IMR-90 (cell line): ENCODE measurements around the gene KCTD2. TPM values are rescaled to one million over a fixed set of nuclear protein-coding genes. Genes with fewer than 3 reads are reported as not detected.

Experiments used
- ATAC-seq: fragments of 200-7000 bp; cut with Tn5 transposase; 2 replicates; pipeline ENCODE4 v1.9.1; 2020; ENCODE audit warnings: low read depth, mild to moderate bottlenecking, moderate library complexity
- BruUV-seq: library from RNA; stranded (reverse); fragments of 400-500 nt; replicated peaks from 2 replicates; lab custom pipeline; 2021; lab: Mats Ljungman, UMichigan
- CTCF ChIA-PET: fragments of 300-600 bp; formaldehyde crosslinking; extraction: SDS; loops from one replicate; lab custom pipeline; 2021; ENCODE audit warnings: antibody characterized with exemption; lab: Yijun Ruan, JAX
- POLR2A ChIA-PET: fragments of 300-600 bp; sonication (Branson Sonifier 250); formaldehyde crosslinking; loops from one replicate; lab custom pipeline; 2022; ENCODE audit warnings: antibody characterized with exemption; ENCODE audit not compliant: unreplicated experiment; lab: Charles Lee
- DNase-seq: peaks from one replicate; pipeline ENCODE4 v3.0.0; 2013
- H2AFZ ChIP-seq: replicated peaks from 2 replicates; pipeline ENCODE3; 2013; ENCODE audit warnings: low read length, mild to moderate bottlenecking; ENCODE audit not compliant: poor library complexity
- H2AK5ac ChIP-seq: 2 replicates; pipeline ENCODE4 v1.6.1; 2013; ENCODE audit warnings: low read depth, low read length, inconsistent platforms
- H2AK9ac ChIP-seq: replicated peaks from 2 replicates; pipeline ENCODE3; 2013; ENCODE audit warnings: mild to moderate bottlenecking, low read depth, low read length, moderate library complexity; ENCODE audit not compliant: poor library complexity
- H2BK120ac ChIP-seq: 2 replicates; pipeline ENCODE4 v1.6.1; 2013; ENCODE audit warnings: low read depth, low read length, inconsistent platforms
- H2BK15ac ChIP-seq: 3 replicates; pipeline ENCODE4 v1.6.1; 2013; ENCODE audit warnings: low read depth, low read length, inconsistent platforms
- H2BK20ac ChIP-seq: 2 replicates; pipeline ENCODE4 v1.6.1; 2013; ENCODE audit warnings: low read depth, mild to moderate bottlenecking, inconsistent platforms, low read length, moderate library complexity
- H2BK5ac ChIP-seq: 2 replicates; pipeline ENCODE4 v1.6.1; 2013; ENCODE audit warnings: mild to moderate bottlenecking, low read depth, low read length, inconsistent platforms; ENCODE audit not compliant: poor library complexity, severe bottlenecking
- H3K14ac ChIP-seq: replicated peaks from 2 replicates; pipeline ENCODE4 v1.6.1; 2013; ENCODE audit warnings: low read depth, low read length, inconsistent platforms
- H3K18ac ChIP-seq: 2 replicates; pipeline ENCODE4 v1.6.1; 2013; ENCODE audit warnings: low read depth, low read length, control low read depth
- H3K23ac ChIP-seq: 2 replicates; pipeline ENCODE4 v1.6.1; 2013; ENCODE audit warnings: low read depth, low read length, inconsistent platforms
- H3K27ac ChIP-seq: 2 replicates; pipeline ENCODE4 v1.5.1; 2013; ENCODE audit warnings: mild to moderate bottlenecking, control low read depth, low read length; ENCODE audit not compliant: insufficient read depth
- H3K27me3 ChIP-seq: 2 replicates; pipeline ENCODE4 v1.6.1; 2013; ENCODE audit warnings: low read length; ENCODE audit not compliant: control insufficient read depth, insufficient read depth
- H3K36me3 ChIP-seq: 2 replicates; pipeline ENCODE4 v1.6.1; 2013; ENCODE audit warnings: low read length, mixed read lengths; ENCODE audit not compliant: control insufficient read depth, insufficient read depth
- H3K4ac ChIP-seq: 2 replicates; pipeline ENCODE4 v1.6.1; 2013; ENCODE audit warnings: low read depth, low read length, inconsistent platforms
- H3K4me1 ChIP-seq: 2 replicates; pipeline ENCODE4 v1.6.1; 2013; ENCODE audit warnings: low read length, mixed read lengths; ENCODE audit not compliant: control insufficient read depth, insufficient read depth
- H3K4me2 ChIP-seq: 2 replicates; pipeline ENCODE4 v1.6.1; 2013; ENCODE audit warnings: low read depth, mild to moderate bottlenecking, control low read depth, low read length, moderate library complexity
- H3K4me3 ChIP-seq: 2 replicates; pipeline ENCODE4 v1.5.1; 2013; ENCODE audit warnings: low read depth, mild to moderate bottlenecking, control low read depth, low read length, moderate library complexity; ENCODE audit not compliant: insufficient read depth
- H3K56ac ChIP-seq: 2 replicates; pipeline ENCODE4 v1.6.1; 2013; ENCODE audit warnings: low read length, inconsistent platforms; ENCODE audit not compliant: insufficient read depth; ENCODE audit errors: extremely low read depth
- H3K79me1 ChIP-seq, 2 experiments: 2 replicates each; pipeline ENCODE4 v1.6.1; 2013; ENCODE audit warnings: low read length in 2 of 2, inconsistent platforms in 1 of 2, low read depth in 1 of 2
- H3K9ac ChIP-seq: 2 replicates; pipeline ENCODE4 v1.6.1; 2013; ENCODE audit warnings: low read depth, low read length, control low read depth
- H3K9me1 ChIP-seq: 2 replicates; pipeline ENCODE4 v1.6.1; 2013; ENCODE audit warnings: low read length, inconsistent platforms; ENCODE audit not compliant: insufficient read depth
- H3K9me3 ChIP-seq: 2 replicates; pipeline ENCODE4 v1.6.1; 2013; ENCODE audit warnings: low read length; ENCODE audit not compliant: control insufficient read depth, insufficient read depth
- H4K20me1 ChIP-seq: 2 replicates; pipeline ENCODE4 v1.6.1; 2013; ENCODE audit warnings: low read length, inconsistent platforms; ENCODE audit not compliant: insufficient read depth
- H4K5ac ChIP-seq: 2 replicates; pipeline ENCODE4 v1.6.1; 2013; ENCODE audit warnings: mild to moderate bottlenecking, low read depth, low read length, control low read depth
- H4K8ac ChIP-seq, 2 experiments: 2 replicates each; pipeline ENCODE4 v1.6.1; 2013; ENCODE audit warnings: low read depth in 2 of 2, low read length in 2 of 2, control low read depth in 1 of 2, inconsistent platforms in 1 of 2
- H4K91ac ChIP-seq: 2 replicates; pipeline ENCODE4 v1.6.1; 2013; ENCODE audit warnings: low read depth, low read length, inconsistent platforms; ENCODE audit not compliant: insufficient read depth
- MXI1 ChIP-seq: IDR thresholded peaks from 2 replicates; pipeline ENCODE4 v1.6.1; 2012; ENCODE audit warnings: low read depth, mild to moderate bottlenecking, low read length, moderate library complexity, borderline replicate concordance
- POLR2A ChIP-seq: IDR thresholded peaks from 2 replicates; pipeline ENCODE4 v1.6.1; 2012; ENCODE audit warnings: mild to moderate bottlenecking, low read depth, low read length
- WGBS, 2 experiments: methylation state at CpG; one replicate each; pipeline versions ENCODE4 v1.1.5 to v1.1.7; 2013; ENCODE audit warnings: missing lambda C conversion rate in 2 of 2; ENCODE audit not compliant: insufficient read length in 1 of 2; ENCODE audit errors: extremely low coverage in 2 of 2; 5-methylcytosine and 5-hydroxymethylcytosine counted together
- dilution Hi-C: fragments of 300-500 bp; cut with HindIII; formaldehyde crosslinking; loops from one replicate; pipeline ENCODE4 v1.14.3; 2018; ENCODE audit warnings: low sequenced_read_pairs; ENCODE audit not compliant: unreplicated experiment
- in situ Hi-C: fragments of 300-500 bp; cut with MboI; formaldehyde crosslinking; loops from 3 replicates; pipeline ENCODE4 v1.14.3; 2019; ENCODE audit warnings: low sequenced_read_pairs, inconsistent platforms, mixed read lengths
- intact Hi-C: fragments of 100-400 bp; cut with micrococcal nuclease; formaldehyde crosslinking; loops from 2 replicates; pipeline ENCODE4 v1.10.0; 2022
- polyA plus RNA-seq, 3 experiments: library from polyadenylated mRNA; depleted of rRNA; stranded (reverse); fragments of >200 nt; gene quantifications; 2 replicates each; pipeline ENCODE4 v1.2.3, GENCODE V29; 2012; ENCODE audit warnings: low replicate concordance in 1 of 3
- total RNA-seq: library from RNA; depleted of rRNA; stranded (reverse); fragments of >200 nt; gene quantifications from 2 replicates; pipeline ENCODE4 v1.2.3, GENCODE V29; 2012
- TF ChIP-seq, protein P1 (sequence below): conservative IDR thresholded peaks from 2 replicates; pipeline ENCODE4 v1.5.1; 2012; ENCODE audit warnings: mild to moderate bottlenecking, low read depth, low read length, improper control_type of control experiment

KCTD2 gene
- total and polyA plus RNA-seq, 2 of the 4 experiments (the other 2 are of a cell fraction) = 9.1 to 18.4 TPM

DNA sequence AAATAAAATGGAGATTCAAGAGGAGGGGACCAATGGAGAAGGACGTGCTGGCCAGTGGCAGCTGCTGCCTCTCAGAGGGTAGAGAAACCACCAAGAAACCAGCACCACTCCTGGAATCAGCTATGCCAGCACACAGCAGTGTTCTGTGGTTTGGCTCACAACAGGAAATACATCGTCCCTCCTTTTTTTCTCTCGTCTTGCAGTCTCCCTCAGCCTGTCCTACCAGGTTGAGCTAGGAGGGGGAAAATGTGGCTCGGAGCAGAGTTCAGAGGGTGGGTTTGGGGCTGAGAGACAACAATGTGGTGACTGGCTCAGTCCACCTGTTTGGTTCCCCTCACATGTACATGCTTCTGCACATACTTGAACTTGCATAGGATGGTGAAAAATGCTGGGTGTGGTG is 20.8 kb downstream of the KCTD2 start:
- Histone ChIP-seq H3K79me1 (peaks cover 3% of the 10 kb centered on the region in 2 experiments; a peak in 2 of 4 replicates), H2AK5ac (no peak overlapping the region), H3K9me1 (0 out of 2 replicates have a peak, but pooled peaks cover 3% of the 10 kb centered on the region), H3K27me3 (no peaks in the 10 kb centered on the region), H3K4me2 (no peak overlapping the region), H2AFZ (no peak overlapping the region), H4K5ac (no peak overlapping the region), H2BK5ac (no peak overlapping the region), H3K36me3 (peaks cover 24% of the 10 kb centered on the region; the same call in 1 of the 2 replicates), H3K23ac (no peak overlapping the region), H3K27ac (no peak overlapping the region), H2BK120ac (no peak overlapping the region), H3K56ac (no peak overlapping the region), H3K4ac (no peak overlapping the region), H4K8ac (no peak overlapping the region), H3K9ac (no peak overlapping the region), H2AK9ac (no peak overlapping the region), H4K91ac (no peak overlapping the region), H3K18ac (no peak overlapping the region), H4K20me1 (no peaks in the 10 kb centered on the region), H2BK15ac (no peak overlapping the region), H3K4me1 (no peaks in the 10 kb centered on the region), H3K14ac (no peak overlapping the region), H2BK20ac (no peak overlapping the region), H3K4me3 (no peak overlapping the region), H3K9me3 (no peaks in the 10 kb centered on the region)
- TF ChIP-seq, protein P1, sequence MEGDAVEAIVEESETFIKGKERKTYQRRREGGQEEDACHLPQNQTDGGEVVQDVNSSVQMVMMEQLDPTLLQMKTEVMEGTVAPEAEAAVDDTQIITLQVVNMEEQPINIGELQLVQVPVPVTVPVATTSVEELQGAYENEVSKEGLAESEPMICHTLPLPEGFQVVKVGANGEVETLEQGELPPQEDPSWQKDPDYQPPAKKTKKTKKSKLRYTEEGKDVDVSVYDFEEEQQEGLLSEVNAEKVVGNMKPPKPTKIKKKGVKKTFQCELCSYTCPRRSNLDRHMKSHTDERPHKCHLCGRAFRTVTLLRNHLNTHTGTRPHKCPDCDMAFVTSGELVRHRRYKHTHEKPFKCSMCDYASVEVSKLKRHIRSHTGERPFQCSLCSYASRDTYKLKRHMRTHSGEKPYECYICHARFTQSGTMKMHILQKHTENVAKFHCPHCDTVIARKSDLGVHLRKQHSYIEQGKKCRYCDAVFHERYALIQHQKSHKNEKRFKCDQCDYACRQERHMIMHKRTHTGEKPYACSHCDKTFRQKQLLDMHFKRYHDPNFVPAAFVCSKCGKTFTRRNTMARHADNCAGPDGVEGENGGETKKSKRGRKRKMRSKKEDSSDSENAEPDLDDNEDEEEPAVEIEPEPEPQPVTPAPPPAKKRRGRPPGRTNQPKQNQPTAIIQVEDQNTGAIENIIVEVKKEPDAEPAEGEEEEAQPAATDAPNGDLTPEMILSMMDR = no peak
- no peak for TF ChIP-seq POLR2A
- no peak for TF ChIP-seq MXI1
- in situ Hi-C loops (loop anchor here (10.0 to 25.0 kb wide), 2 partner anchors 137 to 344 kb away; partner anchors contain the start of genes GRB2 and NUP85), dilution Hi-C loops (no loop called here), intact Hi-C loops (loop anchor here (10.0 kb wide), 1 partner anchor 137 kb away; the partner anchor contains the start of gene NUP85)
- DNase-seq (no peak), ATAC-seq (no peak)
- POLR2A ChIA-PET = no interaction called here
- no CpG with 5 or more reads among the region's 4 CpGs for WGBS, 2 experiments
- no TSS peak for BruUV-seq
- CTCF ChIA-PET = interaction anchor here (0.6 kb wide), 1 partner anchor 46 kb away, joined by 3 read pairs; no protein-coding TSS in a partner anchor
